ENCODE measurements around the gene EIF2B5. TPM values are rescaled to one million over a fixed set of nuclear protein-coding genes. Genes with fewer than 3 reads are reported as not detected.

Gene EIF2B5
- total RNA-seq (2013), result 38.2 TPM
- 10 to 100 TPM; 22.7 to 50.0 (median 24.1) TPM for polyA plus RNA-seq
- 22.0 and 33.7 TPM in 2 replicates for polyA minus RNA-seq
- 22.2 to 50.8 (median 29.2) reads per million in 11 experiments for total RNA-seq

GRCh38 chr3:184135149-184135910 lies at the start of gene EIF2B5:
Gene EIF2B5 (plus strand): TSS chr3:184135358. CDS start chr3:184135386, 28 bp downstream.
- peaks cover 0 to 4% (median 0%) of the 10 kb centered on the region in 3 donors for H3K27me3 Mint-ChIP-seq (ENCODE audit: low read depth in 3 of 3)
- intact Hi-C loops (cut with micrococcal nuclease), result loop anchor here (1.0 to 10.0 kb wide), 4 partner anchors 21 to 241 kb away; partner anchors contain the start of gene ABCC5 (in 2 of the 2)
- Histone ChIP-seq H3K9me3 (replicated peaks in 1 of 2; ENCODE audit: control insufficient read depth in 1 of 2, insufficient read depth in 1 of 2, low read length in 2 of 2) (no peaks in the 10 kb centered on the region), H3K4me3 (replicated peaks in 1 of 3; ENCODE audit: low read depth in 2 of 3, low read length in 3 of 3) (peak within 1 kb of the TSS; percentile 68 to 96 (median 91)), H3K27ac (ENCODE audit: low read depth in 1 of 2, low read length in 2 of 2) (peak within 1 kb of the TSS; percentile 78 to 91), H3K36me3 (replicated peaks in 1 of 2; ENCODE audit: control insufficient read depth in 1 of 2, insufficient read depth in 2 of 2, low read length in 2 of 2) (peaks cover 15 to 22% of the 10 kb centered on the region in 2 donors), H2AFZ (ENCODE audit: insufficient read depth, low read depth, low read length, poor library complexity, severe bottlenecking) (peak within 1 kb of the TSS; percentile 94), H3K9ac (ENCODE audit: insufficient read depth, low read length, poor library complexity, severe bottlenecking) (peak within 1 kb of the TSS; percentile 86), H3K79me2 (ENCODE audit: insufficient read depth, low read length) (peaks cover 43% of the 10 kb centered on the region), H3K4me2 (replicated peaks; ENCODE audit: extremely low read depth, low read length, poor library complexity, severe bottlenecking) (peak within 1 kb of the TSS; percentile 98), H4K20me1 (ENCODE audit: insufficient read depth, low read length) (peaks cover 19% of the 10 kb centered on the region), H3K27me3 (ENCODE audit: control insufficient read depth in 2 of 2, insufficient read depth in 2 of 2, low read length in 2 of 2) (no peaks in the 10 kb centered on the region), H3K4me1 (ENCODE audit: control insufficient read depth in 1 of 2, insufficient read depth in 2 of 2, low read length in 2 of 2) (peaks cover 18 to 33% of the 10 kb centered on the region in 2 donors)
- peak within 1 kb of the TSS; percentile 94 to 97 for H3K4me3 Mint-ChIP-seq
- WGBS (ENCODE audit: insufficient coverage), result under 1% methylated on average over 53 of the region's 56 CpGs
- no peak for TF ChIP-seq CTCF (IDR thresholded peaks at IDR 0.05)
- peaks cover 14 to 28% of the 10 kb centered on the region in 2 donors for H3K36me3 Mint-ChIP-seq
- H3K9me3 Mint-ChIP-seq, result no peaks in the 10 kb centered on the region
- peaks cover 30% of the 10 kb centered on the region for H3K4me1 Mint-ChIP-seq
- peak; percentile 87 to 90 (median 88) for DNase-seq
- H3K27ac Mint-ChIP-seq, result peak within 1 kb of the TSS; percentile 86 to 93 (median 89)

- intact Hi-C loops (cut with micrococcal nuclease), result no loop called here
Measured at GRCh38 chr3:184085389-184085852, 49.7 kb upstream of the EIF2B5 start.

More at GRCh38 chr3:184085389-184085852, 49.7 kb upstream of the EIF2B5 start:
- no peak overlapping the region for H3K4me3 Mint-ChIP-seq
- H3K27ac ChIP-seq (ENCODE audit: low read depth in 1 of 2, low read length in 2 of 2), result no peak overlapping the region
- H3K4me3 ChIP-seq (replicated peaks in 1 of 3; ENCODE audit: low read depth in 2 of 3, low read length in 3 of 3), result no peak overlapping the region
- peaks cover 16 to 48% of the 10 kb centered on the region in 2 donors for H3K9me3 ChIP-seq (replicated peaks in 1 of 2; ENCODE audit: control insufficient read depth in 1 of 2, insufficient read depth in 1 of 2, low read length in 2 of 2)
- WGBS (ENCODE audit: insufficient coverage), result 34% methylated on average over 3 of the region's 3 CpGs
- no peak overlapping the region for H3K27ac Mint-ChIP-seq
- no peak overlapping the region for H3K4me2 ChIP-seq (replicated peaks; ENCODE audit: extremely low read depth, low read length, poor library complexity, severe bottlenecking)
- peaks cover 0 to 2% (median 2%) of the 10 kb centered on the region in 3 donors for H3K27me3 Mint-ChIP-seq (ENCODE audit: low read depth in 3 of 3)
- no peaks in the 10 kb centered on the region for H4K20me1 ChIP-seq (ENCODE audit: insufficient read depth, low read length)
- no peak overlapping the region for H3K9ac ChIP-seq (ENCODE audit: insufficient read depth, low read length, poor library complexity, severe bottlenecking)
- no peaks in the 10 kb centered on the region for H3K27me3 ChIP-seq (ENCODE audit: control insufficient read depth in 2 of 2, insufficient read depth in 2 of 2, low read length in 2 of 2)
- peaks cover 6% of the 10 kb centered on the region for H3K4me1 Mint-ChIP-seq
- no peak for TF ChIP-seq CTCF (IDR thresholded peaks at IDR 0.05)
- H3K36me3 ChIP-seq (replicated peaks in 1 of 2; ENCODE audit: control insufficient read depth in 1 of 2, insufficient read depth in 2 of 2, low read length in 2 of 2), result no peaks in the 10 kb centered on the region
- H2AFZ ChIP-seq (ENCODE audit: insufficient read depth, low read depth, low read length, poor library complexity, severe bottlenecking), result no peak overlapping the region
- H3K36me3 Mint-ChIP-seq, result no peaks in the 10 kb centered on the region
- DNase-seq, result no peak
- no peaks in the 10 kb centered on the region for H3K79me2 ChIP-seq (ENCODE audit: insufficient read depth, low read length)
- no peaks in the 10 kb centered on the region for H3K4me1 ChIP-seq (ENCODE audit: control insufficient read depth in 1 of 2, insufficient read depth in 2 of 2, low read length in 2 of 2)
- peaks cover 29 to 69% (median 41%) of the 10 kb centered on the region in 7 donors for H3K9me3 Mint-ChIP-seq
